ENCODE data around the gene TOR4A.

TOR4A gene

GRCh38 chr9:137277329-137278041 lies at the start of gene TOR4A:
Gene TOR4A (plus strand): TSS chr9:137277726. CDS start chr9:137278690, 964 bp downstream.
- DNase-seq = no peak

DNA sequence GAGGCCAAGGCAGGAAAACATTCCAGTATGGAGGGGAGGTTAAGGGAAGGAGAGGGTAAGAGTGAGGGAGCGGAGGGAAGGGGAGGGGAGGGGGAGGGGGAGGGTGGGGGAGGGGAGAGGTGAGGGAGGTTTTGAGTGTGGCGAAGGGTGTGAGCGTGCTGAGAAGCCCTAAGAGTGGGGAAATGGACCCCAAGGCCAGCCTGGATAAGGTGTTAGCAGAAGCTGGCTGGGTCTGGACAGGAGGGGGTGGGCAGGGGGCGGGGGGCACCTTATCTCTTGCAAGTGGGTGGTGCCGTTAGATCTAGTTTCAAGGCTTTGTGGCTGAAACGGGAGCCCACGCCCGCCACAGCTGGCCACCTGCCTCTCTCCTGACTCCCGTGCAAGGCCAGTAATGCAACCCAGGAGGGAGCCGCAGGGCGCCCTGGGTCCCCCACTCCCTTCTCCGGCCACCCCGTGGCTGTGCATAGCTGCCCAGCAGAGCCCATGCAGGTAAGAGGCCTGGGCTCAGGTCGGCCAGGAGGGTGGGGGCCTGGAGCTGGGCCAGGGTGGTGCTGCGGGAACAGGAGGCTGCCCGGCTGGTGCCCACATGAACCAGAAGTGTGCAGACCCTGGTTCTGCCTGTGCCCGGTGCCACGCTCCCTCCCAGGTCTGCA lies 49.5 kb upstream of the TOR4A start:
- no peak for DNase-seq

- no peak for DNase-seq
These were observed 49.0 kb upstream of the TOR4A start for GRCh38 chr9:137228506-137228967.

DNA sequence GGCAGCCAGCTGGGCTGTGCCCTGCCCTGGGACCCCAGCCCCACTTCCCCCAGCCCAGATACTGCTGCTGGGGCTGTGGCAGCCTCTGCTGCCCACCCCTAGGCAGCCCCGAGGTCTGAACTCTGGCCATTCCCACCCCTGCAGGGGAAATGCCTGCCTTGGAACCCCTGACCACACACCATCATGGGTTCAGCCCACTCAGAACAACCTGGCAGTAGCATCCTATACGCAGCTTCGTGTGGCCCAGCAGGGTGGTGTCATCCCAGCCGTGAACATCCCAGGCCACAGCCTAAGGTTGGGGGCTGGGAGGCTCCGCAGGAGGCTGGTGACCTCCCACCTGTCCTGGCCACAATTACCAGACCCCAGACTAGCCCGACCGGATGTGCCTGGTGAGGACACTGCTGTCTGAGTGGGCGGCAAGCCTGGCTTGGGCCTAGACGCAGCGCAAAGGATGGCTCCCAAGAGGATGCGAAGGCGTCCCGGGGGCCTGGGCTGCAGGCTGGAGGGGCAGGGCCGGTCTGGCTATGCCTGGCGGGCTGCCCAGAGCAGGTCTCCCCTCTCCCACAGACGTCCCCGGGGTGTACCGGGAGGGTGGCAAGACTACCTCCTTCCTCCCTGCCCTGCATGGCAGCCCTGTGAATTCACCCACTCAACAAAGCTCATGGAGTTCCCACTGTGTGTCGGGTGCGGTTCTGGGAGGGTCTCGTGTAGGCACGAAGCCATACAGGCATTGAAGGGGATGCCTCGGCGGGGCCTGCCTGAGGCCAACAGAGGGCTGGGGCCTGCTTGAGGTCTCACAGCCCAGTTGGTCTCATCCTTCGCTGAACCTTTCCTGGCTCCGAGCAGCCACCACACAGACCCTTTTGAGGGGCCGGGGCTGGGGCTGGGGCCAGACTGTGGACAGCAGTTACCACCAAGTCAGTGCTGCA lies 48.3 kb upstream of the TOR4A start:
- DNase-seq = no peak

DNA sequence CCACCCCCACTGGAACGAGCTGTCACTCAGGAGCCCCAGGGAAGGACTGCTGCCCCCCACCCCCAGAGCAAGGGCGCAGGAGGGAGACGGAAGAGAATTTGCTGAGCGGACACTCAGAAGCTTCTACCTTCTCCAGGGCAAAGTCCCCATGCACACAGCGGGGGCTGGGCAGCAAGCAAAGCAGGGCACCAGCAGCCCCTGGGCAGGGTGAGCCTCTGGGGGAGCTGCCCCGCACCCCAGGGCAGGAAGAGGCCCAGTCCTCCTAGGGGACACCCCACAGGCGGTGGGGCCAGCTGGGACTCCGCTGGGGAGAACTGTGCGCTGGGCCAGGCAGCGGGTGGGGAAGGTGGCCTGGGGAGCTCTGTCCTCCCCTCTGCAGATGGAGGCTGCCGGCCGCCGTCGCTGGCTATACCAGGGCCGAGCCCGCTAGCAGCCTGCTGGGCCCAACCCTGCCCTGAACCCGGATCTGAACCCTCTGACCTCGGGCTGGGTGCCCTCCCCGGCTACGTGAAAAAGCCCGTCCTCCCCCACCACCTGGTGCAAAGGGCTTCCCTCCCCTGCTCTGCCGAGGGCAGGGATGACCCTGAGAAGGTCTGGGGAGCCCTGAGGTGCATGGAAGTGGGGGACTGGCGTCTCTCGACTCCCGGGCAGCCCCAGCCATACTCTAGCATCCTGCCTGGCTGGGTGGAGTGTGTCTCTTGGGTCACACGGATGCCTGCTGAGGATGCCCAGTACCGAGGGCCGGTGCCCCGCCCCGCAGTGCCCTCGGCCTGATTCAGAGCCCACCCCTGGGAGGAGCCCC lies 47.4 kb upstream of the TOR4A start:
- DNase-seq = no peak

DNA sequence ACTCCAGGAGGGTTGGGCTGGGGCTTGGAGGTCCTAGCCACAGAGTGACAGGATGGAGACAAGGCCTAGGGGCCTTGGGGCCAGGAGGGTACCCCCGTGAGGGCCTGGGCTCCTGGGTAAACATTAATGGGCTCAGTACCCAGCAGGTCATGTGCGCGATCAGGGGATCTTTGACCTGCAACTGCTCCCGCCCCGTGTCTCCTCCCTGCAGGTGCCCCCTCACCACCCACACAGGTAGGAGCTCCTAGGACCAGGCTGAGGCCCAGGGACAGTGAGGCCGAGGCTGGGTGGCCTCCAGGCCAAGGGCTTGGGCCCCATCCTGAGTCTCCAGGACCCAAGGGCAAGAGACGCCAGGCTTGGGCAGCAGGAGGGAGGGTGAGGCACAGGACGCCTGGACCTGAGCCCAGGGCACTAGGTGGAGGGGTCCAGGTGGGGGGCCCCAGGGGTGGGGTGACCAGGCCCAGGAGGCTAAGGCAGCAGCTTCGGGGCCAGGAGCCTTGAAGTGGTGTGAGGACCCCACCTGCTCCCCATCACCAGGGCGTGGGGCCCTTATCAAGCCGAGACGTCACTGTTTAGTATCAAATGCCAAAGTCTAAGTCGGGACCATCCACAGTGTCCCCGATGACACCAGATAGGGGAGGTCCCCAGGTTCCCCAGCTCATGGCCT lies 46.7 kb upstream of the TOR4A start, which contains the start of gene SLC34A3:
Gene SLC34A3 (plus strand): TSS at position 197 of the 667 bp plus-strand sequence. CDS start 802 bp downstream, outside the sequence.
- DNase-seq = no peak

- DNase-seq = no peak
These were observed 46.0 kb upstream of the TOR4A start for GRCh38 chr9:137231372-137232039.

- no peak for DNase-seq
These were observed 45.4 kb upstream of the TOR4A start for GRCh38 chr9:137232101-137232500.

- no peak for DNase-seq
These were observed 45.0 kb upstream of the TOR4A start for GRCh38 chr9:137232510-137232909.

DNA sequence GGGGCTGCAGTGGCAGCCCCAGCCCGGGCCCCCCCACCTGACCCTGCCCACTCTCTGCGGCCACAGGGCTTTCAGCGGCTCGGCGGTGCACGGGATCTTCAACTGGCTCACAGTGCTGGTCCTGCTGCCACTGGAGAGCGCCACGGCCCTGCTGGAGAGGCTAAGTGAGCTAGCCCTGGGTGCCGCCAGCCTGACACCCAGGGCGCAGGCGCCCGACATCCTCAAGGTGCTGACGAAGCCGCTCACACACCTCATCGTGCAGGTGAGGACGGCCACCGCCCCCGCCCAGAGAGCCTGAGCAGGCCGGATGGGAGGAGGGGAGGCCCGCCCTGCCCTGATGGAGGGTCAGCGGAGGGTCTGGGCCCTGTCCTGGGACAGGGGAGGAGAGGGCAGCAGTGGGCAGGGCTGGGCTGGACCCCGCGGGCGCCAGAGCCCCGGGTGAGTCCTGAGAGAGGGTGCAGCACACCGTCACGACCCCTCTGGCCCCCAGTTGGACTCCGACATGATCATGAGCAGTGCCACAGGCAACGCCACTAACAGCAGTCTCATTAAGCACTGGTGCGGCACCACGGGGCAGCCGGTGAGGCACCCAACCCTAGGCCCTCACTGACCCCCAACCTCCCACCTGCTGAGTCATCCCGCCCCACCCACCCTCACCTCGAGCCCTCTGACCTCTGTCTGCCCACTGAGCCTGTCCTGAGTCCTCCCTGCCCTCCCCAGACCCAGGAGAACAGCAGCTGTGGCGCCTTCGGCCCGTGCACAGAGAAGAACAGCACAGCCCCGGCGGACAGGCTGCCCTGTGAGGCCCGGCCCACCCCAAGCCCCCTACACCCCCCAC lies 44.2 kb upstream of the TOR4A start:
- no peak for DNase-seq

- DNase-seq = no peak
These were observed 43.4 kb upstream of the TOR4A start for GRCh38 chr9:137234055-137234697.

GRCh38 chr9:137234758-137235423 lies 42.6 kb upstream of the TOR4A start:
- DNase-seq = no peak

GRCh38 chr9:137235424-137236237 lies 41.9 kb upstream of the TOR4A start:
- no peak for DNase-seq

DNA sequence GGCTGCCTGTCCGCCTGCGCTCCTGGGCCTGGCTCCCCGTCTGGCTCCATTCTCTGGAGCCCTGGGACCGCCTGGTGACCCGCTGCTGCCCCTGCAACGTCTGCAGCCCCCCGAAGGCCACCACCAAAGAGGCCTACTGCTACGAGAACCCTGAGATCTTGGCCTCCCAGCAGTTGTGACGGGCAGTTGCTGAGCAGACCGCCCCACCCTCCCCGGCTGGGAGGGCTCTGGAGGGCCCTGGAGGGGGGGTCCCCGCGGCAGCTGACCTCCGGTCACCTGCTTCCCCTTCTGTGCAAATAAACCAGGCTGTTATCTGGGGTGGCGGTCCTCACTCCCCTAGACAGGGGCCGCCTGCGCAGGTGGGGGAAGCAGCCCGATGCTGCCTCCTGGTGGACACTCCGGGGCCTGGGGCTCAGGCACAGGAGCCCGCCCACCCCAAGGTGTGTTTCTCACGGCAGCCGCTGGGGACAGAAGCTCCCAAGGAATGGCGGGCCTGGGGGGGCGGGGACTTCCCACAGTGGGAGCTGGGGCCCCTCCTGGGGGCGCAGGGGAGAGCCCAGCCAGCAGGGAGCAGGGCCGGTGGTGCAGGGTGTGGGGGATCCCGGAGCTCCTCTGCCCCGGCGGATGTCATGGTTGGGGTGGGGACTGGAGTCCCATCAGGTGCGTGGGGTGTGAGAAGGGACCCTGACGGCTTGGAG lies 41.1 kb upstream of the TOR4A start:
- DNase-seq = peak; percentile 80

DNA sequence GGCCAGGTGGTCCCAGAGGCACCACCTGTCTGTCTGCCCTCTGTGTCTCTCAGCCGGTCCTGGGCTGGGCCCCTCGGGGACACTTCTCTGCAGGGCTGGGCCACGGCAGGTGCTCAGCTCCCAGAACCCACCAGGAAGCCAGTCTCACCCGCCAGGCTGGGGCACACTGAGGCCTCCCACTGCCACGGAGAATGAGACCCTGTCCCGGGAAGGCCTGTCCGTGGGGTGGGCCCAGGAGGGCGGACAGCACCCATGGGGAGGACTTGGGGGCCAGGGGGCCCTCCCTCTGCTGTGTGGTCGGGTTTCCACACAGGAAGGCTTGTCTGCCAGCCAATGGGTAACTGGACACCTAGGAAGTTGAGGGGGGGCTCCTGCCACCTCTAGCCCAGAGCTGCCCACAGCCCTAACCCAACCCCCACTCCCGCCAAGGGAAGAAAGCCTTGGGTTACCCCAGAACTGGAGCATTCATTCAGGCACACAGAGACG lies 40.5 kb upstream of the TOR4A start:
- peak; percentile 49 for DNase-seq

DNA sequence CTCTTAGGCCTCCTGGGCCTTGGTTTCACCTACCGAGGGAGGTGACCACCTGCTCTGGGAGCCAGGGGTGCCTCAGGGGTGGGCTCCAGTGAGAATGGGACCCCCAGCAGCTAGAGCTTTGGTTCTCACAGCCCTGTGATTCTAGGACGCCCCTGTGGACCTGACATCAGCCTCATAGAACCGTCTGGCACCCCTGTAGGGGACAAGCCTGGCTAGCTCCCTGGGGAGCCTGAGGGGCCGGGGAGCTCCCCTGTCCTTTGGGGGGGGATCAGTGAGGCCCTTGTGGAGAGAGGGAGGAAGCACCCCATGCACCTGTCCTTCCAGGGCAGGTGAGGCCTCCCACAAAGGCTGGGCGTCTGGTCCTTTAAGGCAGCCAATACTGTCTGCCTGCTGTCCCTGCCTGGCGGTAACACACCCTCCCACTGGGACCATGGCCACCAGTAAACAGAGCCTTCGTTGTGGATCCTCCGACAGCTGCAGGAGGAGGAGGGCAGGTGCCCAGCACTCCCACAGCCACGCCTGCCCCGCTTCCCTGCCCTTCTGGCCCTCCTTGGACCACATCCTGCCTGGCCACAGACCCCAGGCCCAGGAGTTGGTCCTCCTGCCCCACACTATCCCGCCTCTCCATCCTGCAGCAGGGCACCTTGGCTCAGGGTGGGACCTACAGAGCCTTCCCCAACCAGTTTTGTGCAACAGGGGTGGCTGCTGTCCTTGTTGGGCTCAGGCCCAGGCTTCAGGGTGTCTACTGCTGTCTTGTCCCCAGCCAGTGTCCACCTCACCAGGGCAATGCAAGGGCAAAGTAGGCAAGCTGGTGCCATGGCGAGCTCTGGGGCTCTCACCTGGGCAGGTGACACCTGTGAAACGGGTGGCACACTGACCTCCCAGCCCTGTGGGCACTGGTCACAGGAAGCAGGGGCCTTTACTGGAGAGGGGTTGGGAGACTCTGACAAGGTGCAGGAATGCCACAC lies 39.5 kb upstream of the TOR4A start:
- DNase-seq = peak; percentile 58
